Thoracic aorta (tissue), 2 donors: ENCODE results near the gene CEMIP2. TPM values are rescaled to one million over a fixed set of nuclear protein-coding genes. Genes with fewer than 3 reads are reported as not detected.

Experiments
- ATAC-seq: fragments of 150-250 bp; one replicate; pipeline ENCODE4 v1.8.0; 2017; ENCODE audit warnings: low read depth; ENCODE audit not compliant: insufficient number of reproducible peaks, low FRiP score
- DNase-seq: peaks from one replicate; pipeline ENCODE4 v3.0.0-alpha.2; 2020; ENCODE audit warnings: low spot score
- H3K27ac ChIP-seq, 2 donors: fragments of 200-600 bp; sonication (generic); 1 replicate in 1 of 2; 2 replicates in 1 of 2; pipeline ENCODE4 v1.5.1; 2016; ENCODE audit warnings: mild to moderate bottlenecking in 2 of 2, moderate library complexity in 2 of 2
- H3K27me3 ChIP-seq: fragments of 200-600 bp; sonication (generic); replicated peaks from 2 replicates; pipeline ENCODE4 v1.6.0; 2016; ENCODE audit warnings: mild to moderate bottlenecking; ENCODE audit not compliant: insufficient read depth
- H3K36me3 ChIP-seq: fragments of 200-600 bp; sonication (generic); one replicate; pipeline ENCODE4 v1.5.1; 2016
- H3K4me1 ChIP-seq, 2 donors: fragments of 200-600 bp; sonication (generic); 1 replicate in 1 of 2; 2 replicates in 1 of 2; pipeline versions ENCODE4 v1.5.1 to v1.6.0; 2016; ENCODE audit warnings: low read depth in 2 of 2, mild to moderate bottlenecking in 1 of 2; ENCODE audit not compliant: control insufficient read depth in 1 of 2
- H3K4me3 ChIP-seq: fragments of 200-600 bp; sonication (generic); 2 replicates; pipeline ENCODE4 v1.5.1; 2016; ENCODE audit warnings: mild to moderate bottlenecking
- H3K9me3 ChIP-seq: fragments of 200-600 bp; sonication (generic); 2 replicates; pipeline ENCODE4 v1.5.1; 2016
- total RNA-seq, 2 donors: library from RNA; depleted of rRNA; stranded (reverse); fragments of >200 nt; gene quantifications; one replicate each; pipeline versions ENCODE4 v1.1.0 to v1.2.3, GENCODE V29; 2016
- TF ChIP-seq, protein P1 (sequence below): fragments of 200-600 bp; sonication (generic); IDR thresholded peaks from one replicate; pipeline ENCODE4 v1.5.1; 2019; ENCODE audit warnings: antibody characterized with exemption

CEMIP2 gene
- total RNA-seq, 2 donors from 2014 or later = 69.7 to 218 TPM

DNA sequence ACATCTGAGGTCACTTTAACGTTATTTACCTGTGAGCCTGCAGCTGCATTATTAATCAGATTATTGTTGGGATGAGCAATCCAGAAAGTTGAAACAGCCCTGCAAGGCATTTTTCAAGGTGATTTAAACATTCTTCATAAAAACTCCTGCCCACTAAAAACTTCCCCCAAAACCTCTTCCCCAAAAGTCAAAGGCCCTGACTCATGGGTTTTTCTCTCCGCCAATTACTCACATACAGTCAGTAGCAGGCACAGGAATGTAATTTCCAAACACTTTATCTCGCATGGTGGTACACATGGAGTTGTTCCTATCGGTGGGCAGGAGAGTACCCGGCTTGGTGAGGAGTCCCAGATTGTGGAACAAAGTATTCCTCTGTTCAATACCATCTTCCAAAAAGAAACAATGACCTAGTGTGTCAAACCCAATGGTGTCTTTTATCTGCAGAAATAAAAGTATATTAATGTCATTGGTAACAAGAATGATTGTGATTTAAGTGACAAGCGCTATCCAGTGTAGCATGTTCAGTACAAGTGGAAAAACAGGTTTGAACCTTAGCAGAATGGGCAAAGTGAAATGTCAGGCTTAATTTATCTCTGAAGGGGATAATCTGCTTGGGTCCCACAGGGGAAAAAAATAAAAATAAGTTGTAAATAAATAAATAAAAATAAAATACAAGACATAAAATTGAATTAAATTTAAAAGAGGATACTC is 38.3 kb downstream of the CEMIP2 start:
- TF ChIP-seq, protein P1, sequence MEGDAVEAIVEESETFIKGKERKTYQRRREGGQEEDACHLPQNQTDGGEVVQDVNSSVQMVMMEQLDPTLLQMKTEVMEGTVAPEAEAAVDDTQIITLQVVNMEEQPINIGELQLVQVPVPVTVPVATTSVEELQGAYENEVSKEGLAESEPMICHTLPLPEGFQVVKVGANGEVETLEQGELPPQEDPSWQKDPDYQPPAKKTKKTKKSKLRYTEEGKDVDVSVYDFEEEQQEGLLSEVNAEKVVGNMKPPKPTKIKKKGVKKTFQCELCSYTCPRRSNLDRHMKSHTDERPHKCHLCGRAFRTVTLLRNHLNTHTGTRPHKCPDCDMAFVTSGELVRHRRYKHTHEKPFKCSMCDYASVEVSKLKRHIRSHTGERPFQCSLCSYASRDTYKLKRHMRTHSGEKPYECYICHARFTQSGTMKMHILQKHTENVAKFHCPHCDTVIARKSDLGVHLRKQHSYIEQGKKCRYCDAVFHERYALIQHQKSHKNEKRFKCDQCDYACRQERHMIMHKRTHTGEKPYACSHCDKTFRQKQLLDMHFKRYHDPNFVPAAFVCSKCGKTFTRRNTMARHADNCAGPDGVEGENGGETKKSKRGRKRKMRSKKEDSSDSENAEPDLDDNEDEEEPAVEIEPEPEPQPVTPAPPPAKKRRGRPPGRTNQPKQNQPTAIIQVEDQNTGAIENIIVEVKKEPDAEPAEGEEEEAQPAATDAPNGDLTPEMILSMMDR = no peak
- H3K27me3 ChIP-seq = no peaks in the 10 kb centered on the region
- H3K4me3 ChIP-seq = no peak overlapping the region
- DNase-seq (no peak), ATAC-seq (no peak)
- H3K36me3 ChIP-seq = peaks cover 19% of the 10 kb centered on the region
- no peaks in the 10 kb centered on the region for H3K4me1 ChIP-seq
- H3K27ac ChIP-seq = no peak overlapping the region
- H3K9me3 ChIP-seq = no peaks in the 10 kb centered on the region

DNA sequence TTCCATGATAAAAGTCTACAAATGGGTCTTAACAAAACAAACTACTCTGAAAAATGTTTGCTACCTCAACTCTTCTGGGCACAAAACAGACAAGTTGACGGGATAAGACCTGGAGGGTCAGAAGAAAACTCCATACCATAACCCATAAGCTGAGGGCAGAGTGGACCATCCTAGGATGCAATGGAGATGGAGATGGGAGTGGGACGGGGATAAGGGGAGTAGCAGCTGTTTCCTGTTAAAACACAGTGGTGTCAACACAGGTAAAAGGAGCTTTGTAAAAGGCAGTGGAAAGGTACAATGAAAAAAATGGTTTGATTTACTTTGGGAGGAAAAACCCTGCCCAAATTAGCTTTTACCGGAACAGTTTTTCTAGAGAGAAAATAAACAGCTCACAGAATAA is 41.6 kb downstream of the CEMIP2 start:
- H3K27ac ChIP-seq = no peak overlapping the region
- H3K36me3 ChIP-seq = peaks cover 20% of the 10 kb centered on the region
- H3K27me3 ChIP-seq = no peaks in the 10 kb centered on the region
- H3K9me3 ChIP-seq = no peaks in the 10 kb centered on the region
- DNase-seq = no peak
- TF ChIP-seq, protein P1 = no peak
- H3K4me1 ChIP-seq = peaks cover 0 to 5% of the 10 kb centered on the region in 2 donors
- no peak for ATAC-seq
- H3K4me3 ChIP-seq = no peak overlapping the region

GRCh38 chr9:71725590-71726338 is 42.5 kb downstream of the CEMIP2 start:
- Histone ChIP-seq H3K36me3 (peaks cover 20% of the 10 kb centered on the region), H3K4me1 (peaks cover 0 to 5% of the 10 kb centered on the region in 2 donors), H3K9me3 (no peaks in the 10 kb centered on the region), H3K27me3 (no peaks in the 10 kb centered on the region), H3K4me3 (no peak overlapping the region), H3K27ac (no peak overlapping the region)
- DNase-seq (no peak), ATAC-seq (no peak)
- TF ChIP-seq, protein P1 = no peak

DNA sequence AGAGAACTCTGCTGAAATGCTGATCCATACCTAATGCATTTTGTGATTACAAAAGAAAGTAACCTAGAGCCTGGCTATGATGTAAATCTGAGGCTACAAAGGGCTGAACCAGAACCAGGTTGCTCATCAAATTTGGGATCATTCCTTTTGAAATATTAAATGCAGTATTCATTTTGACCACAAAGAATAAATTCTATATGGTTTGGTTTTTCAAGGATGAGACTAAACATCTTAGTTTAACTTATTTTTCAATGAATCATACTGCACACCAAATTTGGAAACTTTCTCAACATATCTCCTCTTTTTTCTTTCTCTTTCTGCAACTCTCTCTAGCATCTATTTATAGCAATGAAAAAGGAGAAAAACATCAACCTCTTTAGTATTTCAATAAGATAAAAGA is 46.5 kb downstream of the CEMIP2 start:
- no peak overlapping the region for H3K4me3 ChIP-seq
- no peak for ATAC-seq
- TF ChIP-seq, protein P1 = no peak

GRCh38 chr9:71719562-71719961 is 48.8 kb downstream of the CEMIP2 start:
- H3K27ac ChIP-seq = no peak overlapping the region

More for the DNA sequence above, 46.5 kb downstream of the CEMIP2 start:
- Histone ChIP-seq H3K27ac (no peak overlapping the region), H3K36me3 (peaks cover 12% of the 10 kb centered on the region), H3K27me3 (no peaks in the 10 kb centered on the region), H3K9me3 (no peaks in the 10 kb centered on the region), H3K4me1 (peaks cover 0 to 5% of the 10 kb centered on the region in 2 donors)
- no peak for DNase-seq

More at GRCh38 chr9:71719562-71719961, 48.8 kb downstream of the CEMIP2 start:
- DNase-seq (no peak), ATAC-seq (no peak)
- Histone ChIP-seq H3K36me3 (no peaks in the 10 kb centered on the region), H3K9me3 (no peaks in the 10 kb centered on the region), H3K27me3 (no peaks in the 10 kb centered on the region), H3K4me3 (no peak overlapping the region), H3K4me1 (peaks cover 0 to 5% of the 10 kb centered on the region in 2 donors)
- TF ChIP-seq, protein P1 = no peak
